ENCODE data around the gene TKFC. TPM values are rescaled to one million over a fixed set of nuclear protein-coding genes. Genes with fewer than 3 reads are reported as not detected.

The TKFC gene
- total and polyA plus RNA-seq, 2 experiments from 2014 or later = 39.8 to 44.6 TPM

DNA sequence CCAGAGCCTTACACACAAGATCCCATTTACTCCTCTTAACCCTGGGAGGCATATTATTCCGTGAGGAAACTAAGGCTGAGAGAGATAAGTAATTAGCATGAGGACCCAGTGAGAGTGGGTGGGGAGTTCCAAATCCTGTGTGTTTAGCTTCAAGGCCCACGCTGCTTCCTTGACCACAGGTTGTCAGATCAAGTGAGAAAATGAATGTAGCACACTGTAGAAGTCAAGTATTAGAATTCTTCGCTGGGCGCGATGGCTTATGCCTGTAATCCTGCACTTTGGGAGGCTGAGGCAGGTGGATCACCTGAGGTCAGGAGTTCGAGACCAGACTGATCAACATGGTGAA is 24.8 kb downstream of the TKFC start:
- H3K9me2 ChIP-seq (ENCODE audit: insufficient read depth) = no peaks in the 10 kb centered on the region

GRCh38 chr11:61358566-61358965 is 25.5 kb downstream of the TKFC start:
- 99 to 100% methylated on average over 11 of the region's 11 CpGs for WGBS, 2 experiments (ENCODE audit: low coverage in 1 of 2, low lambda C conversion rate in 2 of 2, missing lambda C conversion rate in 2 of 2)
- Histone ChIP-seq H3K27ac (no peak overlapping the region), H3K4me1 (ENCODE audit: insufficient read depth) (peaks cover 4% of the 10 kb centered on the region; the same call in 1 of the 2 replicates), H3K79me2 (ENCODE audit: insufficient read depth) (peaks cover 38% of the 10 kb centered on the region), H4K20me1 (ENCODE audit: insufficient read depth) (no peaks in the 10 kb centered on the region), H3K9me2 (ENCODE audit: insufficient read depth) (no peaks in the 10 kb centered on the region), H3K9ac (no peak overlapping the region), H3K4me3 (no peak overlapping the region), H3K36me3 (ENCODE audit: low read depth) (no peaks in the 10 kb centered on the region), H2AFZ (no peak overlapping the region), H3K9me3 (ENCODE audit: low read depth) (no peaks in the 10 kb centered on the region), H3K4me2 (ENCODE audit: unreplicated experiment) (no peak overlapping the region), H3K27me3 (replicated peaks; ENCODE audit: insufficient read depth) (no peaks in the 10 kb centered on the region), H3F3A (ENCODE audit: insufficient read depth) (0 out of 2 replicates have a peak, but pooled peaks cover 6% of the 10 kb centered on the region)
- no peak for TF ChIP-seq EZH2phosphoT487 (IDR thresholded peaks at IDR 0.05; ENCODE audit: insufficient read depth, low read depth)
- TF ChIP-seq EZH2 (IDR thresholded peaks at IDR 0.05; ENCODE audit: insufficient read depth, poor library complexity, severe bottlenecking) = no peak
- DNase-seq = no peak
- in situ Hi-C loops (cut with MboI) = no loop called here

More for the DNA sequence above, 24.8 kb downstream of the TKFC start:
- Histone ChIP-seq H3K27me3 (replicated peaks; ENCODE audit: insufficient read depth) (no peaks in the 10 kb centered on the region), H3K79me2 (ENCODE audit: insufficient read depth) (peaks cover 31% of the 10 kb centered on the region), H3K4me2 (ENCODE audit: unreplicated experiment) (no peak overlapping the region), H2AFZ (no peak overlapping the region), H3K36me3 (ENCODE audit: low read depth) (no peaks in the 10 kb centered on the region), H3K4me1 (ENCODE audit: insufficient read depth) (peaks cover 4% of the 10 kb centered on the region; the same call in 1 of the 2 replicates), H4K20me1 (ENCODE audit: insufficient read depth) (no peaks in the 10 kb centered on the region), H3K9me3 (ENCODE audit: low read depth) (no peaks in the 10 kb centered on the region), H3K9ac (no peak overlapping the region), H3K27ac (no peak overlapping the region), H3F3A (ENCODE audit: insufficient read depth) (0 out of 2 replicates have a peak, but pooled peaks cover 6% of the 10 kb centered on the region), H3K4me3 (no peak overlapping the region)
- 85 to 89% methylated on average over 6 of the region's 6 CpGs for WGBS, 2 experiments (ENCODE audit: low coverage in 1 of 2, low lambda C conversion rate in 2 of 2, missing lambda C conversion rate in 2 of 2)
- DNase-seq = no peak
- in situ Hi-C loops (cut with MboI) = no loop called here
- no peak for TF ChIP-seq EZH2phosphoT487 (IDR thresholded peaks at IDR 0.05; ENCODE audit: insufficient read depth, low read depth)
- no peak for TF ChIP-seq EZH2 (IDR thresholded peaks at IDR 0.05; ENCODE audit: insufficient read depth, poor library complexity, severe bottlenecking)

DNA sequence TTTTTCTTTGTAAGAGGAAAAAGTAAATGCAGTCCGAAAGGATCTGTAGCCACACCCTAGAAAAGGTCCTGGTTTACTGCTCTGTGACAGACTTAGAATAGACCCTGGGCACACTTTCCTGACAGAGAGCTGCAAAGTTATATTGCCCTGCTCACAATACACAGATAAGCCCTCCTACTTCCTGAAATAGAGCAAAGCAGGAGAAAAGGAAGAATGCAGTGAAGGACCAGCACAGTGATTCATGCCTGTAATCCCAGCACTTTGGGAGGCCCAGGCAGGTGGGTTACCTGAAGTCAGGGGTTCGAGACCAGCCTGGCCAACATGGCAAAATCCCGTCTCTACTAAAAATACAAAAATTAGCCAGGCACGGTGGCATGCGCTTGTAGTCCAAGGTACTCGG is 26.5 kb downstream of the TKFC start:
- in situ Hi-C loops (cut with MboI) = no loop called here
- no peaks in the 10 kb centered on the region for H3K9me2 ChIP-seq (ENCODE audit: insufficient read depth)
- no peaks in the 10 kb centered on the region for H4K20me1 ChIP-seq (ENCODE audit: insufficient read depth)
- H3K36me3 ChIP-seq (ENCODE audit: low read depth) = no peaks in the 10 kb centered on the region
- no peak overlapping the region for H2AFZ ChIP-seq
- no peak overlapping the region for H3K9ac ChIP-seq
- no peak overlapping the region for H3K27ac ChIP-seq
- H3K27me3 ChIP-seq (replicated peaks; ENCODE audit: insufficient read depth) = no peaks in the 10 kb centered on the region
- no peak overlapping the region for H3K4me2 ChIP-seq (ENCODE audit: unreplicated experiment)
- WGBS, 2 experiments (ENCODE audit: low coverage in 1 of 2, low lambda C conversion rate in 2 of 2, missing lambda C conversion rate in 2 of 2) = 98 to 99% methylated on average over 6 of the region's 6 CpGs
- peaks cover 4% of the 10 kb centered on the region; the same call in 1 of the 2 replicates for H3K4me1 ChIP-seq (ENCODE audit: insufficient read depth)
- TF ChIP-seq EZH2 (IDR thresholded peaks at IDR 0.05; ENCODE audit: insufficient read depth, poor library complexity, severe bottlenecking) = no peak
- TF ChIP-seq EZH2phosphoT487 (IDR thresholded peaks at IDR 0.05; ENCODE audit: insufficient read depth, low read depth) = no peak
- H3K79me2 ChIP-seq (ENCODE audit: insufficient read depth) = peaks cover 47% of the 10 kb centered on the region
- H3K9me3 ChIP-seq (ENCODE audit: low read depth) = no peaks in the 10 kb centered on the region
- H3K4me3 ChIP-seq = no peak overlapping the region
- no peak for DNase-seq
- 0 out of 2 replicates have a peak, but pooled peaks cover 6% of the 10 kb centered on the region for H3F3A ChIP-seq (ENCODE audit: insufficient read depth)

DNA sequence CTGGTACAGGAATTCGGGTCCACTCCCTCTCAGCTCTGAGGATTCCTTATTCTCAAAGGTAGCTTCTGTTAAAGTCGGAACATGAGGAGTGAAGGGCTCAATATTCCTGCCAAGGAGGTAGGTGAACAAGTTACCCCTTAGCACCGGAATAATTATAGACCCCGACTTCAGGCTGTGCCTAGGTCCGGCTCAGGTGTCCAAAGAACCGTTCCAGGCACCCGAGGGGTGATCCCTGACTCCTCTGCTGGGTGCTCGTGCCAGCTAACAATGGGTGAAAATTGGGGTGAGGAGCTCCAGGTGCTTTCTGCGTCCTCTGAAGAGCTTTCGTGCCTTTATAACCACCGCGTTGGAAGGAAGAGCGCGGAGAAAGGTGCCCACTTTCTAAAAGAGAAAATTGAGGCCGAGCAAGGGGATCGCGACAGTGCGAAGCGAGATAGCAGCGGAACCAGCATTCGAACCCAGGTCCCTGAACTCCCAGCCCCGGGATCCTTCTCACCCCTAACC is 28.3 kb downstream of the TKFC start:
- in situ Hi-C loops (cut with MboI) = no loop called here

More for the DNA sequence above, 28.3 kb downstream of the TKFC start:
- Histone ChIP-seq H3K9ac (peak overlapping the region; percentile 87), H3K4me2 (ENCODE audit: unreplicated experiment) (peak overlapping the region; percentile 69), H3K27me3 (replicated peaks; ENCODE audit: insufficient read depth) (no peaks in the 10 kb centered on the region), H3K79me2 (ENCODE audit: insufficient read depth) (peaks cover 48% of the 10 kb centered on the region), H3K9me3 (ENCODE audit: low read depth) (no peaks in the 10 kb centered on the region), H3F3A (ENCODE audit: insufficient read depth) (0 out of 2 replicates have a peak, but pooled peaks cover 6% of the 10 kb centered on the region), H3K4me1 (ENCODE audit: insufficient read depth) (peaks cover 10% of the 10 kb centered on the region; the same call in 1 of the 2 replicates), H3K27ac (peak overlapping the region; percentile 86), H4K20me1 (ENCODE audit: insufficient read depth) (no peaks in the 10 kb centered on the region), H3K36me3 (ENCODE audit: low read depth) (no peaks in the 10 kb centered on the region; the same call in 1 of the 2 replicates), H3K4me3 (peak overlapping the region; percentile 78), H3K9me2 (ENCODE audit: insufficient read depth) (no peaks in the 10 kb centered on the region), H2AFZ (peak overlapping the region; percentile 84)
- 1% methylated on average over 22 of the region's 22 CpGs for WGBS, 2 experiments (ENCODE audit: low coverage in 1 of 2, low lambda C conversion rate in 2 of 2, missing lambda C conversion rate in 2 of 2)
- TF ChIP-seq EZH2phosphoT487 (IDR thresholded peaks at IDR 0.05; ENCODE audit: insufficient read depth, low read depth) (no peak), EZH2 (IDR thresholded peaks at IDR 0.05; ENCODE audit: insufficient read depth, poor library complexity, severe bottlenecking) (no peak)
- DNase-seq = no peak
